Activated CD4-positive, alpha-beta T cell treated with anti-CD3 and anti-CD28 coated beads, Interleukin-2, amount 10 ng/mL, durations not matched to agents 7 days and 5 days (primary cell): ENCODE data around the gene TMPRSS11D. TPM values are rescaled to one million over a fixed set of nuclear protein-coding genes. Genes with fewer than 3 reads are reported as not detected.

Experiments
- CTCF ChIA-PET: fragments of 350-600 bp; sonication (Branson Sonifier 250); formaldehyde crosslinking; loops from one replicate; lab custom pipeline; 2021; ENCODE audit warnings: antibody characterized with exemption; lab: Charles Lee
- POLR2A ChIA-PET: fragments of 350-600 bp; sonication (Branson Sonifier 250); formaldehyde crosslinking; loops from one replicate; lab custom pipeline; 2021; ENCODE audit warnings: antibody characterized with exemption; lab: Charles Lee
- DNase-seq: peaks from one replicate; pipeline ENCODE4 v3.0.0-alpha.2; 2020
- H3K27ac Mint-ChIP-seq: one replicate; pipeline ENCODE4 v1.8.0; 2021; ENCODE audit warnings: mild to moderate bottlenecking, moderate library complexity, mixed read lengths
- H3K27me3 Mint-ChIP-seq: one replicate; pipeline ENCODE4 v1.8.0; 2021; ENCODE audit warnings: mixed read lengths
- H3K36me3 Mint-ChIP-seq: one replicate; pipeline ENCODE4 v1.8.0; 2021; ENCODE audit warnings: low read depth, mixed read lengths
- H3K4me1 Mint-ChIP-seq: one replicate; pipeline ENCODE4 v1.8.0; 2021; ENCODE audit warnings: mixed read lengths
- H3K4me3 Mint-ChIP-seq: one replicate; pipeline ENCODE4 v1.8.0; 2021; ENCODE audit warnings: mild to moderate bottlenecking, moderate library complexity, mixed read lengths
- H3K9me3 Mint-ChIP-seq: one replicate; pipeline ENCODE4 v1.8.0; 2021; ENCODE audit warnings: mixed read lengths
- total RNA-seq, 2 experiments: library from RNA; stranded (reverse); gene quantifications; one replicate each; pipeline ENCODE4 v1.2.3, GENCODE V29; 2021

Gene TMPRSS11D
- total RNA-seq, 2 experiments from 2014 or later, result not detected

- no peak for DNase-seq
- ChIA-PET CTCF (no interaction called here), POLR2A (no interaction called here)
- Mint-ChIP-seq H3K4me3 (no peak overlapping the region), H3K9me3 (no peaks in the 10 kb centered on the region), H3K27me3 (no peaks in the 10 kb centered on the region), H3K27ac (no peak overlapping the region), H3K36me3 (no peaks in the 10 kb centered on the region), H3K4me1 (no peaks in the 10 kb centered on the region)
Observed at GRCh38 chr4:67790721-67791120, 93.1 kb downstream of the TMPRSS11D start.

GRCh38 chr4:67787311-67787710, 96.5 kb downstream of the TMPRSS11D start:
- H3K9me3 Mint-ChIP-seq, result no peaks in the 10 kb centered on the region
- H3K27ac Mint-ChIP-seq, result no peak overlapping the region
- no peaks in the 10 kb centered on the region for H3K36me3 Mint-ChIP-seq
- ChIA-PET CTCF (no interaction called here), POLR2A (no interaction called here)
- no peaks in the 10 kb centered on the region for H3K27me3 Mint-ChIP-seq
- H3K4me3 Mint-ChIP-seq, result no peak overlapping the region
- DNase-seq, result no peak
- no peaks in the 10 kb centered on the region for H3K4me1 Mint-ChIP-seq

- no peak overlapping the region for H3K27ac Mint-ChIP-seq
- DNase-seq, result no peak
- POLR2A ChIA-PET, result no interaction called here
- H3K9me3 Mint-ChIP-seq, result no peaks in the 10 kb centered on the region
- H3K27me3 Mint-ChIP-seq, result no peaks in the 10 kb centered on the region
- no peaks in the 10 kb centered on the region for H3K4me1 Mint-ChIP-seq
- CTCF ChIA-PET, result no interaction called here
- H3K36me3 Mint-ChIP-seq, result no peaks in the 10 kb centered on the region
- H3K4me3 Mint-ChIP-seq, result no peak overlapping the region
Observed at GRCh38 chr4:67785528-67785927, 98.3 kb downstream of the TMPRSS11D start.

- Mint-ChIP-seq H3K36me3 (no peaks in the 10 kb centered on the region), H3K27ac (no peak overlapping the region), H3K4me1 (no peaks in the 10 kb centered on the region), H3K9me3 (no peaks in the 10 kb centered on the region), H3K4me3 (no peak overlapping the region), H3K27me3 (no peaks in the 10 kb centered on the region)
- no peak for DNase-seq
- CTCF ChIA-PET, result no interaction called here
- POLR2A ChIA-PET, result no interaction called here
Observed at GRCh38 chr4:67779631-67780030, 104.2 kb downstream of the TMPRSS11D start.

GRCh38 chr4:67776746-67777145, 107.1 kb downstream of the TMPRSS11D start:
- no peak overlapping the region for H3K4me3 Mint-ChIP-seq
- H3K9me3 Mint-ChIP-seq, result no peaks in the 10 kb centered on the region
- no peak overlapping the region for H3K27ac Mint-ChIP-seq
- no peak for DNase-seq
- no peaks in the 10 kb centered on the region for H3K36me3 Mint-ChIP-seq
- POLR2A ChIA-PET, result interaction anchor here (0.6 kb wide), 1 partner anchor 434 kb away, joined by 3 read pairs; no protein-coding TSS in a partner anchor
- H3K4me1 Mint-ChIP-seq, result no peaks in the 10 kb centered on the region
- CTCF ChIA-PET, result interaction anchor here (1.0 to 1.4 kb wide), 2 partner anchors 10 to 11 kb away, joined by 3 to 4 read pairs; no protein-coding TSS in a partner anchor
- no peaks in the 10 kb centered on the region for H3K27me3 Mint-ChIP-seq

Other genes starting within 250 kb of the TMPRSS11D start
- gene UBA6, start 182.8 kb downstream of the TMPRSS11D start, total RNA-seq, result 10 to 100 TPM; 73.3 to 82.0 TPM
- not detected for gene GNRHR, start 129.6 kb downstream of the TMPRSS11D start, total RNA-seq
- gene TMPRSS11A, start 79.5 kb upstream of the TMPRSS11D start, total RNA-seq, result not detected
- not detected for gene TMPRSS11F, start 245.9 kb upstream of the TMPRSS11D start, total RNA-seq